ENCODE results near the gene GLB1L.
"Not testable (repeated sequence)": the region's sequence is repeated elsewhere in the genome, so short reads cannot be mapped to it uniquely, and the experiment has no call there.

Gene GLB1L

DNA sequence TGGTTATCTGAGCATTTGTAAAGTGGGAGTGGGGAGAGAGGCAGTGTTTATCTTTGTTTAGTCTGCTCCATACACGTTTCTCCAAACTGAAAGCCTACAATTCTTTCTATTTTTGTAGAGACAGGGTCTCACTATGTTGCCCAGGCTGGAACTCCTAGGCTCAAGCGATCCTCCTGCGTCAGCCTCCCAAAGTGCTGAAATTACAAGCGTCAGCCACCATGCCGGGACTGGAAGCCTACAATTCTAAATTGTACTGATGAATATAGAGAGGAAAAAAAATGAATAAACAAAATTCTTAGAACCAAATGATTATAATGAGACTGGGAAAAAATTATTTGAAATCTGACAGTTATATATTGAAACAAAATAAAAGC, 40.1 kb downstream of the GLB1L start:
- no peak for DNase-seq

DNA sequence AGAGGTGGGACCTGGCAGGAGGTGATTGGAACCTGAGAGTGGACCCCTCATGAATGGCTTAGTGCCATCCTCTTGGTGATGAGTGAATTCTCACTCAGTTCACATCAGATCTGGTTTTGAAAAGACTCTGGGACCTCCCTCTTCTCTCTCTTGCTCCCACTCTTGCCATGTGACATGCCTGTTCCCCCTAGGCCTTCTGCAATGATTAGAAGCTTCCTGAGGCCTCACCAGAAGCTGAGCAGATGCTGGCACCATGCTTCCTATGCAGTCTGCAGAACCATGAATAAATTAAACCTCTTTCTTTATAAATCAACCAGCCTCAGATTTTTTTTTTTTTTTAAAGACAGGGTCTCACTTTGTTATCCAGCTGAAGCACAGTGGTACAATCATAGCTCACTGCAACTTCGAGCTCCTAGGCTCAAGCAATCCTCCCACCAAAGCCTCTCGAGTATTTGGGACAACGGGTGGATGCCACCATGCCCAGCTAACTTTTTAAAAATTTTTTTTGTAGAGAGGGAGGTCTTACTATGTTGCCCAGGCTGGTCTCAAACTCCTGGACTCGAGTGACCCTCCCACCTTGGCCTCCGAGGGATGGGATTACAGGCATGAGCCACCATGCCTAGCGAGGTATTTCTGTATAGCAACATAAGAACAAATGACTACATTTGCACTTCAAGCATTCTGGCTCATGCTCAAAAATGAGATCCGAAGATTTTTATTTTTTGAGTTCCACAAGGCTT, 40.6 kb downstream of the GLB1L start:
- no peak for DNase-seq

DNA sequence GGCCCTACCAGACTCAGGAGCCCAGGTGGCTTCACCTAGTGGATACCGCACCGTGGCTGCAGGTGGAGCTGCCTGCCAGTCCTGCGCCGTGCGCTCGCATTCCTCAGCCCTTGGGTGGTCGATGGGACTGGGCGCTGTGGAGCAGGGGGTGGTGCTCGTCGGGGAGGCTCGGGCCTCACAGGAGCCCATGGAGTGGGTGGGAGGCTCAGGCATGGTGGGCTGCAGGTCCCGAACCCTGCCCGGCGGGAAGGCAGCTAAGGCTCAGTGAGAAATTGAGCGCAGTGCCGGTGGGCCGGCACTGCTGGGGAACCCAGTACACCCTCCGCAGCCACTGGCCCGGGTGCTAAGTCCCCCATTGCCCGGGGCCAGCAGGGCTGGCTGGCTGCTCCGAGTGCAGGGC, 43.9 kb downstream of the GLB1L start:
- not testable (repeated sequence) for DNase-seq

DNA sequence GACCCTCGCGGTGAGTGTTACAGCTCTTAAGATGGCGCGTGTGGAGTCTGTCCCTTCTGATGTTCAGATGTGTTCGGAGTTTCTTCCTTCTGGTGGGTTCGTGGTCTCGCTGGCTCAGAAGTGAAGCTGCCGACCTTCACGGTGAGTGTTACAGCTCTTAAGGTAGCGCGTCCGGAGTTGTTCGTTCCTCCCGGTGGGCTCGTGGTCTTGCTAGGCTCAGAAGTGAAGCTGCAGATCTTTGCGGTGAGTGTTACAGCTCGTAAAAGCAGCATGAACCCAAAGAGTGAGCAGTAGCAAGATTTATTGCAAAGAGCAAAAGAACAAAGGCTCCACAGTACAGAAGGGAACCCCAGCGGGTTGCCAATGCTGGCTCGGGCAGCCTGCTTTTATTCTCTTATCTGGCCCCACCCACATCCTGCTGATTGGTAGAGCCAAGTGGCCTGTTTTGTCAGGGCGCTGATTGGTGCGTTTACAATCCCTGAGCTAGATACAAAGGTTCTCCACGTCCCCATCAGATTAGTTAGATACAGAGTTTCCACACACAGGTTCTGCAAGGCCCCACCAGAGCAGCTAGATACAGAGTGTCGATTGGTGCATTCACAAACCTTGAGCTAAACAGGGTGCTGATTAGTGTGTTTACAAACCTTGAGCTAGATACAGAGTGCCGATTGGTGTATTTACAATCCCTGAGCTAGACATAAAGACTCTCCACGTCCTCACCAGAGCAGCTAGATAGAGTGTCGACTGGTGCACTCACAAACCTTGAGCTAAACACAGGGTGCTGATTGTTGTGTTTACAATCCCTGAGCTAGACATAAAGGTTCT, 44.5 kb downstream of the GLB1L start:
- DNase-seq = not testable (repeated sequence)

DNA sequence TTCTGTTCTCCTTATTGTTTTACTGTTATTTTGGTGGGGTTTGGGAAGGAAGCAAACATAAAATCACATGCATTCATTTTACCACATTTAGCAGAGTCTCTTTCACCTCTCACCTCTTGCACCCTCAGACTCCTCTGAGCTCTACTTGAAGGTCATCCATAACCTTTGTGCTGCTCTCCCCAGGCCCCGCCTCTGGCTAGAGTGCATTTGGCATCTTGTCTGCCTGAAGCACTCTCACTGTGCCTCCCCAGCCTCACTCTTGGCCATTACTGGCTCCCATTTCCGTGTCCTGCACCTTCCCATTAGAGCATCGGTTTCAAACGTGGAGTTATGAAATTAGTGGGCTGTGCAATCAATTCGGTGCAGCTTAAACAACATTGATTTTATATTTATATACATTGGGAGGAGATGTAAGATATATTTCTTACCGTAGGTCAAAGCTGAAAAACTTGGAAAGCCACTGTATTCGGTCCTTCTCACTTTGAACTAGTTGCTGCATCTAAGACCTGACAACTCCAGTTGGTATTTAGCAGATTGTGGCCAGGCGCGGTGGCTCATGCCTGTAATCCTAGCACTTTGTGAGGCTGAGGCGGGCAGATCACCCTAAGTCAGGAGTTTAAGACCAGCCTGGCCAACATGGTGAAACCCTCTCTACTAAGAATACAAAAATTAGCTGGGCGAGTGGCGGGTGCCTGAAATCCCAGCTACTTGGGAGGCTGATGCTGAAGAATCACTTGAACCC, 45.6 kb downstream of the GLB1L start:
- no peak for DNase-seq

DNA sequence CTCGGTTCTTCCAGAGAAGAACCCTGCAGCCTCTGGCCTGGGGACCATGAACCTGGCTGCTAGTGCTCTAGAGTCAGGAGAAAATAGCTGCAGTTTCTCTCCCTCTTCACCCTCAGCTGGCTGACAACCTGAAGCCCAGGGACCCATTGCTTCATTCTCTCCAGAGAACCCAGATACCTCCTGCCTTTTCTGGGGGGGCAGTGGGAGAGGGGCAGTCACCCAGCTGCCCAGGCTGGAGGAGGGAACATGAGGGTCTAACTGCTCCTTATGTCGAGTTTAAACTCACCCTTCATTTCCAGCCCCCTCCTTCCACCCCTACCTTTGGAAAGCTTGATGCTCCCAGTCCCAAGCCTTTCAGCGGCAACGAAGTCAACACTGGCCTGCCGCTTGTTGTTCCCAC, 46.3 kb downstream of the GLB1L start:
- no peak for DNase-seq

DNA sequence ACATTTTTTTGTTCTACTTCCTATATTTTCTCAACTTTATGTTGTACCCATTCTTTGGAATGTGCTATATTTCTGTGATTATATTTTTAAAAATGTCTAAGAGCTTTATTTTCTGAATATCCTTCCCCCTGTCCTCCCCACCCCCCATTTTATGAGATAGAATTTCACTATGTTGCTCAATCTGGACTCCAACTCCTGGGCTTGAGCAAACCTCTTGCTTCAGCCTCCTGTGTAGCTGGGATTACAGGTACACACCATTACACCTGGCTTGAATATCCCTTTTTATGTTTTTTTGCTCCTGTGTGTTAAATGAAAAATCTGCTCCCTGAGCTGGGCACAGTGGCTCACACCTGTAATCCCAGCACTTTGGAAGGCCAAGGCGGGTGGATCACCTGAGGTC, 47.9 kb downstream of the GLB1L start:
- no peak for DNase-seq

DNA sequence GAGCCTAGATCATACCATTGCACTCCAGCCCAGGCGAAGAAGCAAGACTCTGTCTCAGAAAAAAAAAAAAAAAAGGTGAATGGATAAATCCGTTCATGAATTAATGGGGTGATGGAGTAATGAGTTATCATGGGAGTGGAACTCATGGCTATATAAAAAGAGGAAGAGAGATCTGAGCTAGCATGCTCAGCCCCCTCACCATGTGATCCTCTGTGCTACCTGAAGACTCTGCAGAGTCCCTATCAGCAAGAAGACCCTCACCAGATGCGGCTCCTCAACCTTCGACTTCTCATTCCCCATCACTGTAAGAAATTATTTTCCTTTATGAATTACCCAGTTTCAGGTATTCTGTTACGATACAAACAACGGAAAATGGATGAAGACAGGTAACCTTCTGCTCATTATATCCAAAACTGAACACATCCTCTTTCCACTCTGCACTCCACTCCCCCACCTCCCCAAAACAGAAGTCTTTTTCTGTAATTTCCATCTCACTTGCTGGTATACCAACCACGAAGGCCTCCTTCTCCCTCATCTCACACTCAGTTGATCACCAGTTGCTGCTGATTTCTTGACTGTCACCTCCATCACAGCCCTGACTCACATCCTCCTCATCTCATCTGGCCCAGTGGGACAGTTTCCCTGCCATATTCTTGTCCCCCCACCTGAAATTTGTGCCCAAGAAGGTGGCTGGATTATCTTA, 58.3 kb downstream of the GLB1L start:
- DNase-seq = no peak
